ENCODE data around the gene FMC1.
A peak's percentile ranks its signal among the peaks of the same experiment; 100 is the strongest.

FMC1 gene

DNA sequence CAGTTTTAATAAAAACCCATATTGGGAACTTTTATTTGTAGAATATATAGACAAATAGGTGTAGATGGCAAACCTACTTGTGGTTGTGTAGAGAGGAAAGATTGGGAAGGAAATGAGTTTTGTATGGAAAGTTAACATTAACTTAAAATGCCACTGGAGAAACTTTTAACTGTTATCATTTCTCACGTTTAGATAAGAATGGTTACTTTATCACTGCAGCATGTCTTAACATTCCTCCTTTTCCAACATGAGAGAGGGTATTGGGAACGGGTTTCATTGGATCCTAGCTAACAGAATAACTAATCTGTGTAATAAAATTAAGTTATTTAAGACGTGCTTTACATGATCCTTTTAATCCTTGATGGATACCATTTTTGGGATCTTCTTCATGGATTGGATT lies 20.4 kb downstream of the FMC1 start:
- peak overlapping the region; percentile 91 for H3K4me2 ChIP-seq (ENCODE audit: low read length)
- peaks cover 19% of the 10 kb centered on the region for H3K4me1 ChIP-seq (ENCODE audit: control insufficient read depth, insufficient read depth, low read length)
- peak overlapping the region; percentile 99 for H3K9ac ChIP-seq (ENCODE audit: low read depth, low read length)
- peaks cover 7% of the 10 kb centered on the region for H3K36me3 ChIP-seq (ENCODE audit: insufficient read depth, low read length)
- no peaks in the 10 kb centered on the region for H3K27me3 ChIP-seq (ENCODE audit: control insufficient read depth, insufficient read depth, low read length)
- H3K9me3 ChIP-seq (replicated peaks; ENCODE audit: low read length): no peaks in the 10 kb centered on the region
- peak overlapping the region; percentile 86 for H3K4me3 ChIP-seq (ENCODE audit: low read length)

DNA sequence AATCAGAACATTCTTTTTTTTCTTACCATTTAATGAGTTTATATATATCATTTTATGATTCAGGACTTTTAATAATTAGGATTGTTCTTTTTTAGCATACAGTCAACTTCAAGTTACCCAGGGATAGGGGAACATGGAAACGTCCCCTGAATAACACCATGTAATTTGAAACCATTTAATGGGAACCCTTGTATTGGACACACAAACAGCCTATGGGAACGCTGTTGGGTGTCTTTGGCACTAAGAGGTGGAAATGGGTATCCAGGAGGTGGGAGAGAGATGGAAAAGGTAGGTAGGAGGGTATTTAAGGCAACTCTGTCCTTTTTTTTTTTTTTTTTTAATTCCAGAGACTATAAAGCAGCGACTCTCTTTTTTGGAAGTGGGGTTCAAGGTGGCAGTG lies 21.2 kb downstream of the FMC1 start:
- Histone ChIP-seq H3K4me3 (ENCODE audit: low read length) (peak overlapping the region; percentile 48), H3K4me1 (ENCODE audit: control insufficient read depth, insufficient read depth, low read length) (peaks cover 19% of the 10 kb centered on the region), H3K9me3 (replicated peaks; ENCODE audit: low read length) (no peaks in the 10 kb centered on the region), H3K9ac (ENCODE audit: low read depth, low read length) (no peak overlapping the region), H3K27me3 (ENCODE audit: control insufficient read depth, insufficient read depth, low read length) (no peaks in the 10 kb centered on the region), H3K36me3 (ENCODE audit: insufficient read depth, low read length) (peaks cover 7% of the 10 kb centered on the region), H3K4me2 (ENCODE audit: low read length) (peak overlapping the region; percentile 91)

DNA sequence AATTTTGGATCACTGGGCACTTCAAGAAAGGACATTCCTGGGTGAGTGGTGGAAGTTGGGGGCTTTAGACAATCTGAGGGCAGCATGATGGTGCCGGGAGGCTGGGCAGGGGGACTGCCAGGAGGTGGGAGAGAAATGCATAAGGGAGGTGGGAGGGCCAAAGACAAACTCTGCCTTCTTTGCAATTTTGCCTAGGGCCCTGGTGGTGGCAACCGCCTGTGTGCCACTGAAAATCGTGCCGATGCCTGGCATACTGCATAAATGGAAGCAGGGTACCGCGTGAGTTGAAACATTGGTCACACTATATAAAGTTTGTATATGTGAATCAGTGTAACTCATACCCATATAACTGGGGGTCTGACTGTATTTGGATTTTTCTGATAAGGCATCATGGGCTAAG lies 21.8 kb downstream of the FMC1 start:
- no peak overlapping the region for H3K9ac ChIP-seq (ENCODE audit: low read depth, low read length)
- H3K27me3 ChIP-seq (ENCODE audit: control insufficient read depth, insufficient read depth, low read length): no peaks in the 10 kb centered on the region
- peaks cover 7% of the 10 kb centered on the region for H3K36me3 ChIP-seq (ENCODE audit: insufficient read depth, low read length)
- H3K4me2 ChIP-seq (ENCODE audit: low read length): peak overlapping the region; percentile 91
- peaks cover 19% of the 10 kb centered on the region for H3K4me1 ChIP-seq (ENCODE audit: control insufficient read depth, insufficient read depth, low read length)
- H3K4me3 ChIP-seq (ENCODE audit: low read length): no peak overlapping the region
- no peaks in the 10 kb centered on the region for H3K9me3 ChIP-seq (replicated peaks; ENCODE audit: low read length)

DNA sequence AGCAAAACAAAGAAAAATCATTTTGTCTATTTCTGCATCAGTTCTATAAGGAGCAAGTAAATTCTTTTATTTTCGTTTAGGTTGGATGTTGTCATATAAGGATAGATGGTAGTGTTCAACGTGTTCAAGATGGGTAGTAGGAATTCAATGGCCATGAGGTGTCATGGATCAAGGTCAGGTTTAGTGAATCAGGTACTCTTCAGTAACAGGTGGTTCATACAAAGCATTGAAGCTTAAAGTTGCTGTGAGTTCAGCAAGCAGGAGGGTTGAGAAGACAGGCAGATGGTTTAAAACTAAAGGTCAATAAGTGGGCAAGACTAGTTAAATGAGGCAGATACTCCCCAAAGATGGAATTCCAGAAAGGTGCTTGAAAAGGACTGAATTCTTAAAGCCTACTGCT lies 24.2 kb downstream of the FMC1 start:
- Histone ChIP-seq H3K9ac (ENCODE audit: low read depth, low read length) (no peak overlapping the region), H3K4me2 (ENCODE audit: low read length) (no peak overlapping the region), H3K4me3 (ENCODE audit: low read length) (no peak overlapping the region), H3K36me3 (ENCODE audit: insufficient read depth, low read length) (peaks cover 11% of the 10 kb centered on the region), H3K9me3 (replicated peaks; ENCODE audit: low read length) (no peaks in the 10 kb centered on the region), H3K27me3 (ENCODE audit: control insufficient read depth, insufficient read depth, low read length) (no peaks in the 10 kb centered on the region), H3K4me1 (ENCODE audit: control insufficient read depth, insufficient read depth, low read length) (peaks cover 19% of the 10 kb centered on the region)

DNA sequence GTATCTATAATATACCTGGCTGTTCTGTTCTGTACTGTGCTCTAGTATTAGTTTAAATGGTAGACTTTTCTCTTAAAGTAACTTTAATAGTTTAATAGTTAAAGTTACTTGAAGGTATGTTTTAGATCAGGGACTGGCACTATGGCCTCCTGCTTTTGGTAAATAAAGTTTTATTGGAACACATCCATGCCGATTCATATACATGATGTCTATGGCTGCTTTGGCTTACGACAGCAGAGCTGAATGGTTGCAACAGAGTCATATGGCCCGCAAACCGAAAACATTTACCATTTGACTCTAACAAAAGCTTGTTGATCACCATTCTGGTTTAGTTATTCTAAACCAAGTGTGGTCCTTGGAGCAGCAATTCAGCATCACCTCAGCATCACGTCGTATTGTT lies 25.3 kb downstream of the FMC1 start:
- Histone ChIP-seq H3K9ac (ENCODE audit: low read depth, low read length) (no peak overlapping the region), H3K27me3 (ENCODE audit: control insufficient read depth, insufficient read depth, low read length) (no peaks in the 10 kb centered on the region), H3K9me3 (replicated peaks; ENCODE audit: low read length) (no peaks in the 10 kb centered on the region), H3K4me3 (ENCODE audit: low read length) (no peak overlapping the region), H3K36me3 (ENCODE audit: insufficient read depth, low read length) (peaks cover 11% of the 10 kb centered on the region), H3K4me2 (ENCODE audit: low read length) (no peak overlapping the region), H3K4me1 (ENCODE audit: control insufficient read depth, insufficient read depth, low read length) (peaks cover 17% of the 10 kb centered on the region)

DNA sequence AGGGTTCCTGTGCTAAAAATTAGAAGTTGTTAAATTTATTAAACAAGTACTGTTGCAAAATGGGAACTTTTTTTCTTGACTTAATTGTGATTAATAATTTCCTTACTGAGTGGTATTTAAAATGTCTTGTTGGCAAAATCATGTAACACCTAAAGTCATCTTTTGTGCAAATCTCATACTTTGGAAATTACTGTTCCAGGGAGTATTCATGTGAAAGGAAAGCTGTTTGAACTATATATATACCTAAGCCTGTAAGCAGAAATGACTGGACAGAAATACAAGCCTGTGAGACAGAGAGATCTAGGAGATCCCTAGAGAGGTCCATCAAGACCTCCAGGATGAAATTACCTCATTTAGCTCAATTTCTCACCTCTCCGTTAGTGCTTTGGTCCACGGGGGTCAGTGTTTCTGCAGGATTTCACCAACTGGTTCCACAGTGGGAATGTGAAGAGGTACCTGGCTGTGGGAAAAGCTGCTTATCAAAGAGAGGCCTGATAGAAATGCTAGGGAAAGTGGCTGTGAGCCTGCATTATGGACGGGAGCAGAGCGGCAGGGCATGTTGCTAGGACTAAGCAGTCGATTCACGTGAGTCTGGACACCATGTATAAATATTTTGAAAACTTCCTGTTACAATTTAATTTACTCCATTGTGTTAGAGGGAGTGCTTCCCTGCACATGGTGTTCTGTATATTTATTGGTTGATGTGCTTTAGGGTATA lies 26.5 kb downstream of the FMC1 start:
- peaks cover 5% of the 10 kb centered on the region for H3K4me1 ChIP-seq (ENCODE audit: control insufficient read depth, insufficient read depth, low read length)
- no peaks in the 10 kb centered on the region for H3K9me3 ChIP-seq (replicated peaks; ENCODE audit: low read length)
- no peak overlapping the region for H3K4me3 ChIP-seq (ENCODE audit: low read length)
- H3K4me2 ChIP-seq (ENCODE audit: low read length): no peak overlapping the region
- peaks cover 11% of the 10 kb centered on the region for H3K36me3 ChIP-seq (ENCODE audit: insufficient read depth, low read length)
- no peak overlapping the region for H3K9ac ChIP-seq (ENCODE audit: low read depth, low read length)
- no peaks in the 10 kb centered on the region for H3K27me3 ChIP-seq (ENCODE audit: control insufficient read depth, insufficient read depth, low read length)

DNA sequence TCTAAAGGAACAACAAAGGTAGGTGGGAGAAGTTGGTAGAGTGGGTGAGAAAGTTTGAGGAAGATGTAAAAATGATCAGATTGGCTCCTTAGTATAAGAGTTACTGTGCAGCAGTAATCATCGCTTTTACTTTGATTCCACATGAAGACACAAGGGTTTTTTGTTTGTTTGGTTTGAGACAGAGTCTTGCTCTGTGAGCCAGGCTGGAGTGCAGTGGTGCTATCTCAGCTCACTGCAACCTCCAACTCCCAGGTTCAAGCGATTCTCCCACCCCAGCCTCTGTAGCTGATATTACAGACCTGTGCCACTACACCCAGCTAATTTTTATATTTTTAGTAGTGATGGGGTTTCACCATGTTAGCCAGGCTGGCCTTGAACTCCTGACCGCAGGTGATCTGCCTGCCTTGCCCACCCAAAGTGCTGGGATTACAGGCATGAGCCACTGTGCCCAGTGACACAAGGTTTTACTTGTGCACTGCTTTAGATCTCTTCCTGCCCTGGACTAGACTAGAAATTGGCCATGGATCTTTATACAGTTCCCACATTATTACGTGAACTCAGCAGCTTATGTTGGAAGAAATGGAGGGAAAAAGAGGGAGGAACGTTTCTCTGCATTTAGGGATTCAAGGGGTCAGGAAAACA lies 29.3 kb downstream of the FMC1 start:
- Histone ChIP-seq H3K4me2 (ENCODE audit: low read length) (no peak overlapping the region), H3K27me3 (ENCODE audit: control insufficient read depth, insufficient read depth, low read length) (no peaks in the 10 kb centered on the region), H3K9me3 (replicated peaks; ENCODE audit: low read length) (no peaks in the 10 kb centered on the region), H3K4me3 (ENCODE audit: low read length) (no peak overlapping the region), H3K4me1 (ENCODE audit: control insufficient read depth, insufficient read depth, low read length) (no peaks in the 10 kb centered on the region), H3K36me3 (ENCODE audit: insufficient read depth, low read length) (peaks cover 6% of the 10 kb centered on the region), H3K9ac (ENCODE audit: low read depth, low read length) (no peak overlapping the region)

DNA sequence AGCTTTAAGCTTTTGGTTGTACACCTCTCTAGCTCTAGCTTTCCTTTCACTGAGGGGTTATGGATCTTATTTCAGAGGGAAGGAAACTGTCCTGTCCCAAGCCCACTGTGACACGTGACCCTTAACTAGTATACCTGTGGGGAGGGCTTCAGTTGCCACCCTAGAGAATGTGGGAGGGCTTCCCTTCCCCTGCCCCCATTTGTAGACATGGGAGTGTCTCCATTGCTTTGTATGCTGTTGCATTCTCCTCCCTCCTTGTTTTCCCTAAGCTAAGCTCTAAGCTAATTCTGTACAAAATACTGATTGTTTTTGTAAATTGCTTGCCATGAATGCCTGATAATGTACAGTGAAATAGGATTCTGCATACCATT lies 29.8 kb downstream of the FMC1 start:
- H3K4me1 ChIP-seq (ENCODE audit: control insufficient read depth, insufficient read depth, low read length): no peaks in the 10 kb centered on the region
- no peak overlapping the region for H3K4me2 ChIP-seq (ENCODE audit: low read length)
- no peaks in the 10 kb centered on the region for H3K9me3 ChIP-seq (replicated peaks; ENCODE audit: low read length)
- H3K36me3 ChIP-seq (ENCODE audit: insufficient read depth, low read length): peaks cover 4% of the 10 kb centered on the region
- H3K4me3 ChIP-seq (ENCODE audit: low read length): no peak overlapping the region
- H3K27me3 ChIP-seq (ENCODE audit: control insufficient read depth, insufficient read depth, low read length): no peaks in the 10 kb centered on the region
- no peak overlapping the region for H3K9ac ChIP-seq (ENCODE audit: low read depth, low read length)

DNA sequence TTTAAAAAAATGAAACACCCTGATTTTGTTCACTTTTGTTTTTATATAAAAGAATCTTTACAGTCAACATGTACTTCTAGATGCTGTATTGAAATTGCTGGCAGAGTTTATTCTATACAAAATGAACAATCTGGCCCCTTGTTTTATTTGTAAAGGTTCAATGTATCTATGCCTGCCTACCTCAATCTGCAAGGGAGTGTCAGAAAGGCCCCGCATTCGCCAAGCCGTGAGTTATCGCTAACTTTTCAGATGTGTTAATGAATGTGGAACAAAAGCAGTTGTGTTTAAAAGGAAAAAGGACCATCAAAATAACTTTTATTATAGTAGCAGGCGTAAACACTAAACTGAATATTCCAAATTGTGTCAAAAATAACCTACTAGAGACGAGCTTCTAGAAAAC lies 33.1 kb downstream of the FMC1 start:
- Histone ChIP-seq H3K27me3 (ENCODE audit: control insufficient read depth, insufficient read depth, low read length) (no peaks in the 10 kb centered on the region), H3K36me3 (ENCODE audit: insufficient read depth, low read length) (peaks cover 26% of the 10 kb centered on the region), H3K4me3 (ENCODE audit: low read length) (no peak overlapping the region), H3K9me3 (replicated peaks; ENCODE audit: low read length) (no peaks in the 10 kb centered on the region), H3K9ac (ENCODE audit: low read depth, low read length) (no peak overlapping the region), H3K4me2 (ENCODE audit: low read length) (no peak overlapping the region), H3K4me1 (ENCODE audit: control insufficient read depth, insufficient read depth, low read length) (no peaks in the 10 kb centered on the region)

DNA sequence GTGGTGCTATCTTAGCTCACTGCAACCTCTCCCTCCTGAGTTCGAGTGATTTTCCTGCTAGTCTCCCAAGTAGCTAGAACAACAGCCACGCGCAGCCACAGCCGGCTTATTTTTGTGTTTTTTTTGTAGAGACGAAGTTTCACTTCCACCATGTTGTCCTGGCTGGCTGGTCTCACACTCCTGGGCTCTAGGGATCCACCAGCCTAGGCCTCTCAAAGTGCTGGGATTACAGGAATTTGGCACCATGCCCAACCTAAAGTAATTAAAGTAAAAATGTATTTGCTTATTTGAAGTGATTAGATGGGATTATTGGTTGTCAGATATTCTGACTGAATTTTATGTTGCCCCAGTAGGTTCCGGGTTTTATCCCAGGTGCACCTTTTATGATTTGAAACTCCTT lies 41.3 kb downstream of the FMC1 start:
- Histone ChIP-seq H3K27me3 (ENCODE audit: control insufficient read depth, insufficient read depth, low read length) (no peaks in the 10 kb centered on the region), H3K36me3 (ENCODE audit: insufficient read depth, low read length) (peaks cover 47% of the 10 kb centered on the region), H3K4me2 (ENCODE audit: low read length) (no peak overlapping the region), H3K9ac (ENCODE audit: low read depth, low read length) (no peak overlapping the region), H3K4me3 (ENCODE audit: low read length) (no peak overlapping the region), H3K4me1 (ENCODE audit: control insufficient read depth, insufficient read depth, low read length) (no peaks in the 10 kb centered on the region), H3K9me3 (replicated peaks; ENCODE audit: low read length) (no peaks in the 10 kb centered on the region)

DNA sequence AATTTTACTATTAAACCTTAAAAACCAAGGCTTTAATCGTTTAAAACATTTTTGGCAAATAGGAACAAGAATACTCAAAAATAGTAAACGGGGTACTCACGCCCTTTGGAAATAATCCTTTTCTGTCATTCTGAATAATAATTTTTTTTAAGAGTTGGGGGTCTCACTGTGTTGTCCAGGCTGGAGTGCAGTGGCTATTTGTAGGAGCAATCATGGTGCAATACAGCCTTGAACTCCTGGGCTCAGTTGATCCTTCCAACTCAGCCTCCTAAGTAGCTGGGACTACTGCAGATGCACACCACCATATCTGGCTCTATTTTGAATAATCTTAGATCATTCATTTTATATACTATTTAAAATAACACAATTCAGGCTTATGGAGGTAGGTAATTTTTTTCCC lies 43.5 kb downstream of the FMC1 start:
- Histone ChIP-seq H3K36me3 (ENCODE audit: insufficient read depth, low read length) (peaks cover 43% of the 10 kb centered on the region), H3K4me1 (ENCODE audit: control insufficient read depth, insufficient read depth, low read length) (no peaks in the 10 kb centered on the region)

DNA sequence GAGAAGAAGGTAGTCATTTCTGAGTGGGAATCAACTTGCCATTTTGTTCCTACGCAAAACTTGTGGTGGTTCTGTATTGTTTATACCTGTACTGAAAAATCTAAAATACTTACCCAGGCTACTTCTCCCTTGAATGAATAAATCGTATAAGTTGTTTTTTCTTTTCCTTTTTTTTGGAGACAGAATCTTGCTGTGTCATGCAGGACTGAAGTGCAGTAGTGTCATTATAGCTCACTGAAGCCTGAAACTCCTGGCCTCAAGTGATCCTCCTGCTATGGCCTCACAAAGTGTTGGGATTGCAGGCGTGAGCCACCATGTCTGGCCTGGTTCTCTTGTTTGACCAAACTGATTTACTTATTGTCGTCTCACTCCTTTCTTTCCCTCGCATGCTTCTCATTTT lies 46.5 kb downstream of the FMC1 start:
- Histone ChIP-seq H3K9me3 (replicated peaks; ENCODE audit: low read length) (no peaks in the 10 kb centered on the region), H3K27me3 (ENCODE audit: control insufficient read depth, insufficient read depth, low read length) (no peaks in the 10 kb centered on the region), H3K36me3 (ENCODE audit: insufficient read depth, low read length) (peaks cover 39% of the 10 kb centered on the region), H3K9ac (ENCODE audit: low read depth, low read length) (no peak overlapping the region), H3K4me2 (ENCODE audit: low read length) (no peak overlapping the region), H3K4me3 (ENCODE audit: low read length) (no peak overlapping the region), H3K4me1 (ENCODE audit: control insufficient read depth, insufficient read depth, low read length) (no peaks in the 10 kb centered on the region)

More for the DNA sequence above, 43.5 kb downstream of the FMC1 start:
- Histone ChIP-seq H3K4me3 (ENCODE audit: low read length) (no peak overlapping the region), H3K27me3 (ENCODE audit: control insufficient read depth, insufficient read depth, low read length) (no peaks in the 10 kb centered on the region), H3K9me3 (replicated peaks; ENCODE audit: low read length) (no peaks in the 10 kb centered on the region), H3K4me2 (ENCODE audit: low read length) (no peak overlapping the region), H3K9ac (ENCODE audit: low read depth, low read length) (no peak overlapping the region)

All from skeletal muscle satellite cell (primary cell).